ENCODE measurements around the gene ITPR2.
"Not testable (repeated sequence)": the region's sequence is repeated elsewhere in the genome, so short reads cannot be mapped to it uniquely, and the experiment has no call there.

ITPR2 gene

GRCh38 chr12:26496170-26496569 is 336.8 kb downstream of the ITPR2 start:
- DNase-seq = no peak

- no peak for DNase-seq
These were observed 339.3 kb downstream of the ITPR2 start for GRCh38 chr12:26493656-26494055.

- DNase-seq = no peak
These were observed 340.6 kb downstream of the ITPR2 start for GRCh38 chr12:26492406-26492805.

GRCh38 chr12:26489908-26490307 is 343.1 kb downstream of the ITPR2 start:
- DNase-seq = no peak

- DNase-seq = no peak
These were observed 344.6 kb downstream of the ITPR2 start for GRCh38 chr12:26488351-26488750.

GRCh38 chr12:26473291-26473690 is 359.7 kb downstream of the ITPR2 start:
- no peak for DNase-seq

- DNase-seq = no peak
These were observed 361.4 kb downstream of the ITPR2 start for GRCh38 chr12:26471560-26471959.

GRCh38 chr12:26469421-26470180 is 363.4 kb downstream of the ITPR2 start:
- no peak for DNase-seq

GRCh38 chr12:26467351-26467750 is 365.6 kb downstream of the ITPR2 start:
- DNase-seq = no peak

GRCh38 chr12:26466726-26467125 is 366.3 kb downstream of the ITPR2 start:
- no peak for DNase-seq

- no peak for DNase-seq
These were observed 367.4 kb downstream of the ITPR2 start for GRCh38 chr12:26465419-26466097.

- DNase-seq = no peak
These were observed 371.2 kb downstream of the ITPR2 start for GRCh38 chr12:26461776-26462175.

GRCh38 chr12:26460361-26460760 is 372.6 kb downstream of the ITPR2 start:
- DNase-seq = no peak

- no peak for DNase-seq
These were observed 376.9 kb downstream of the ITPR2 start for GRCh38 chr12:26455936-26456574.

GRCh38 chr12:26453246-26453645 is 379.7 kb downstream of the ITPR2 start:
- DNase-seq = no peak

GRCh38 chr12:26452511-26452910 is 380.5 kb downstream of the ITPR2 start:
- DNase-seq = no peak

- no peak for DNase-seq
These were observed 381.2 kb downstream of the ITPR2 start for GRCh38 chr12:26451763-26452162.

- no peak for DNase-seq
These were observed 387.1 kb downstream of the ITPR2 start for GRCh38 chr12:26445909-26446308.

- no peak for DNase-seq
These were observed 389.7 kb downstream of the ITPR2 start for GRCh38 chr12:26443309-26443708.

- DNase-seq = no peak
These were observed 391.6 kb downstream of the ITPR2 start for GRCh38 chr12:26441434-26441833.

GRCh38 chr12:26435069-26435404 is 398.0 kb downstream of the ITPR2 start:
- DNase-seq = no peak

GRCh38 chr12:26434299-26435068 is 398.5 kb downstream of the ITPR2 start:
- peak; percentile 27 for DNase-seq

- not testable (repeated sequence) for DNase-seq
These were observed 399.3 kb downstream of the ITPR2 start for GRCh38 chr12:26433701-26434100.
